ENCODE results near the gene PRSS57.

Gene PRSS57

DNA sequence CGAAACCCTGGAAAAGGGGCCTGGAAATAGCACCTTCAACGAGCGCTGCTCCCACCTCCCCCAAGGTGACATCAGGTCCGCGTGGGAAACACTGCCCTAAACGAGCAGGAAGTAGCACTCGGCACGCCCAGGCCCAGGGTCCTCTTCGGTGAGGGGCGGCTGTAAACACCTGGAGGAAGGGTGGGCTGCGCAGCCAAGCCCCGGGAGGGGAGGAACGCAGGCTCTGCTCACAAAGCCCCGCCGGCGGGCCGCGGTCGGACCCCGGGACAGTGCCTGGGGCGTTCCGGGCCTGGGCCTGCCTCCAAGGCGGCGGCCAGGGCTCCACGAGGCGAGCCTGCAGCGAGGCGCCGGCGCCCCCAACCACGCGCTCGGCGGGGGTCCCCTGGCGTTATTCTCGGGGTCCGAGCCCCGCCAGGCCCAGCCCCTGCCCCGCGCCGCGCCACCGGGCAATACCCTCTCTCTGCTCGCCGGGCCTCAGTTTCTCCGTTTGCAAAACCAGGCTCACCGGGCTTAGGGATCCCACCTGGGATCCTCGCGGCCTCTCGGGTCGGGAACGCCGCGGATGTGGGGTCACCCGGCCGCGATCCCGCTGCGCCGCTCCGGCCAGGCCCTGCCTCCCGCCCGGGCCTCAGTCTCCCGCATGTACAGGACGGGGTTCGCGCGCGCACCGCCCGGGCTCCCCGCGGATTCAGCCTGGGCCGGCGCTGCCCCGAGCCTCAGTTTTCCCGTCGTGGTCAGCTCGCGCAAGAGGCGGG, 32.9 kb downstream of the PRSS57 start:
- peaks cover 7% of the 10 kb centered on the region for H3K9me3 ChIP-seq (ENCODE audit: insufficient read depth, low read depth, low read length)
- peak overlapping the region; percentile 98 for H3K4me3 ChIP-seq (ENCODE audit: low read depth, low read length)
- H3K27ac ChIP-seq (ENCODE audit: low read depth, low read length) = peak overlapping the region; percentile 75
- H3K9ac ChIP-seq (ENCODE audit: low read length) = peak overlapping the region; percentile 99
- H4K12ac ChIP-seq (ENCODE audit: low read depth, low read length) = peak overlapping the region; percentile 91
- peak overlapping the region; percentile 88 for H4K8ac ChIP-seq (ENCODE audit: low read depth, low read length)
- H3K23ac ChIP-seq (ENCODE audit: low read length) = no peak overlapping the region
- peaks cover 14% of the 10 kb centered on the region for H3K79me1 ChIP-seq (ENCODE audit: low read length)
- H4K91ac ChIP-seq (ENCODE audit: low read depth, low read length) = peak overlapping the region; percentile 85
- peak overlapping the region; percentile 70 for H2BK5ac ChIP-seq (ENCODE audit: low read depth, low read length, poor library complexity)
- H2AK5ac ChIP-seq (ENCODE audit: low read length) = peak overlapping the region; percentile 91
- H3K79me2 ChIP-seq (ENCODE audit: control insufficient read depth, insufficient read depth, low read length, poor library complexity) = peaks cover 54% of the 10 kb centered on the region
- H3K4ac ChIP-seq (ENCODE audit: low read depth, low read length) = peak overlapping the region; percentile 99
- H3K18ac ChIP-seq (ENCODE audit: low read length) = peak overlapping the region; percentile 87
- peak overlapping the region; percentile 87 for H2BK120ac ChIP-seq (ENCODE audit: insufficient read depth, low read length, poor library complexity)
- peaks cover 21 to 29% of the 10 kb centered on the region in 2 experiments for H3K36me3 ChIP-seq (ENCODE audit: control insufficient read depth in 1 of 2, insufficient read depth in 2 of 2, low read length in 2 of 2)
- DNase-seq = peak in 1 of 2 donors; percentile 43
- no peak overlapping the region for H2BK12ac ChIP-seq (ENCODE audit: low read length)
- H2AFZ ChIP-seq (ENCODE audit: insufficient read depth, low read length, poor library complexity) = peak overlapping the region; percentile 73
- WGBS (ENCODE audit: extremely low coverage, insufficient coverage, insufficient read length) = no CpG with 5 or more reads among the region's 81 CpGs
- peak overlapping the region; percentile 85 for H3K4me2 ChIP-seq (ENCODE audit: low read length)
- peak overlapping the region; percentile 95 for H3K14ac ChIP-seq (ENCODE audit: low read length)
- no peaks in the 10 kb centered on the region for H3K27me3 ChIP-seq (ENCODE audit: insufficient read depth, low read length)
- peaks cover 11 to 18% of the 10 kb centered on the region in 2 experiments for H3K4me1 ChIP-seq (ENCODE audit: control insufficient read depth in 1 of 2, insufficient read depth in 2 of 2, low read length in 2 of 2)

DNA sequence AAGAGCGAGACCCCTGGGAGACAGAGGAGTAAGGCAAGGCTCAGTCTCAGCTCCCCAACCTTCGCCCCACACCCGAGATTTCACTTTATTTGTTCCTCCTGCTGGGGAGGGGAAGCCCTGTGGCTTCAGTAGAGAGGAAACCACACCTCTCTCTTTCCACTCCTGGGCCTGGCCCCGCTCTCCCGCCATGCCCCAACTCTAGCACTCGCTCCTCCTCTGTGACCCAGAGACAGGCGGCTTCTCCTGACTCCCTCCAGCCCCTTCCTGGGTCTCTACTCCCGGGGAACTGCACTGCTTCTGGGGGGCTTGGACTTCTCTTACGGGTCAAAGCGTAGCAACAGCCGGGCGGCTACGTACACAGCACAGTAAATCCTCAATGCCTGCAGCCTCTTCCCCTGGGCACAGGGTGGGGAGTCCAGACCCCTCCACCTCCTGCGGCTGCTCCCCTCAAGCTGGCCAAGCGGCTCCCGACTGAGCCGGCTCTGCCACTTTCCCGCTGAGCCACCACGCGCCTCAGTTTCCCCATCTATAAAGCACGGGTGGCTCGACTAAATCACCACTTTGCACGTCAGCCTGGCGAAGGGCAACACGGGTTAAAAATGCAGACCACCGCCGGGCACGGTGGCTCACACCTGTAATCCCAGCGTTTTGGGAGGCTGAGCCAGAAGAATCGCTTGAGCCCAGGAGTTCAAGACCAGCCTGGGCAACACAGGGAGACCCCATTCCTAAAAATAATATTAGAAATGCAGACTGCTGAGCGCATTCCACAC, 33.6 kb downstream of the PRSS57 start:
- Histone ChIP-seq H2BK12ac (ENCODE audit: low read length) (no peak overlapping the region), H3K4ac (ENCODE audit: low read depth, low read length) (peak overlapping the region; percentile 99), H2BK120ac (ENCODE audit: insufficient read depth, low read length, poor library complexity) (no peak overlapping the region), H2AK5ac (ENCODE audit: low read length) (no peak overlapping the region), H4K91ac (ENCODE audit: low read depth, low read length) (no peak overlapping the region), H3K27me3 (ENCODE audit: insufficient read depth, low read length) (no peaks in the 10 kb centered on the region), H3K27ac (ENCODE audit: low read depth, low read length) (no peak overlapping the region), H3K4me3 (ENCODE audit: low read depth, low read length) (peak overlapping the region; percentile 98), H3K14ac (ENCODE audit: low read length) (no peak overlapping the region), H2BK5ac (ENCODE audit: low read depth, low read length, poor library complexity) (no peak overlapping the region), H3K9ac (ENCODE audit: low read length) (peak overlapping the region; percentile 62), H4K12ac (ENCODE audit: low read depth, low read length) (no peak overlapping the region), H3K4me2 (ENCODE audit: low read length) (peak overlapping the region; percentile 85), H3K9me3 (ENCODE audit: insufficient read depth, low read depth, low read length) (peaks cover 3% of the 10 kb centered on the region), H3K36me3 (ENCODE audit: control insufficient read depth in 1 of 2, insufficient read depth in 2 of 2, low read length in 2 of 2) (peaks cover 27 to 37% of the 10 kb centered on the region in 2 experiments), H3K18ac (ENCODE audit: low read length) (no peak overlapping the region), H3K4me1 (ENCODE audit: control insufficient read depth in 1 of 2, insufficient read depth in 2 of 2, low read length in 2 of 2) (peaks cover 11 to 18% of the 10 kb centered on the region in 2 experiments), H4K8ac (ENCODE audit: low read depth, low read length) (no peak overlapping the region), H3K79me1 (ENCODE audit: low read length) (peaks cover 14% of the 10 kb centered on the region), H3K79me2 (ENCODE audit: control insufficient read depth, insufficient read depth, low read length, poor library complexity) (peaks cover 61% of the 10 kb centered on the region), H2AFZ (ENCODE audit: insufficient read depth, low read length, poor library complexity) (no peak overlapping the region), H3K23ac (ENCODE audit: low read length) (no peak overlapping the region)
- no CpG with 5 or more reads among the region's 31 CpGs for WGBS (ENCODE audit: extremely low coverage, insufficient coverage, insufficient read length)
- no peak for DNase-seq

- Histone ChIP-seq H3K27me3 (ENCODE audit: insufficient read depth, low read length) (no peaks in the 10 kb centered on the region), H3K79me2 (ENCODE audit: control insufficient read depth, insufficient read depth, low read length, poor library complexity) (peaks cover 63% of the 10 kb centered on the region), H3K4me2 (ENCODE audit: low read length) (peak overlapping the region; percentile 85)
These were observed 34.3 kb downstream of the PRSS57 start for GRCh38 chr19:660793-661426.

More at GRCh38 chr19:660793-661426, 34.3 kb downstream of the PRSS57 start:
- no peak overlapping the region for H3K4me3 ChIP-seq (ENCODE audit: low read depth, low read length)
- H2AK5ac ChIP-seq (ENCODE audit: low read length) = no peak overlapping the region
- H3K9me3 ChIP-seq (ENCODE audit: insufficient read depth, low read depth, low read length) = peaks cover 2% of the 10 kb centered on the region
- H2AFZ ChIP-seq (ENCODE audit: insufficient read depth, low read length, poor library complexity) = no peak overlapping the region
- H4K8ac ChIP-seq (ENCODE audit: low read depth, low read length) = no peak overlapping the region
- WGBS (ENCODE audit: extremely low coverage, insufficient coverage, insufficient read length) = no CpG with 5 or more reads among the region's 20 CpGs
- peaks cover 11 to 18% of the 10 kb centered on the region in 2 experiments for H3K4me1 ChIP-seq (ENCODE audit: control insufficient read depth in 1 of 2, insufficient read depth in 2 of 2, low read length in 2 of 2)
- H3K23ac ChIP-seq (ENCODE audit: low read length) = no peak overlapping the region
- H3K79me1 ChIP-seq (ENCODE audit: low read length) = peaks cover 14% of the 10 kb centered on the region
- H2BK12ac ChIP-seq (ENCODE audit: low read length) = no peak overlapping the region
- no peak overlapping the region for H4K12ac ChIP-seq (ENCODE audit: low read depth, low read length)
- H4K91ac ChIP-seq (ENCODE audit: low read depth, low read length) = no peak overlapping the region
- no peak overlapping the region for H2BK5ac ChIP-seq (ENCODE audit: low read depth, low read length, poor library complexity)
- no peak overlapping the region for H3K9ac ChIP-seq (ENCODE audit: low read length)
- peaks cover 27 to 39% of the 10 kb centered on the region in 2 experiments for H3K36me3 ChIP-seq (ENCODE audit: control insufficient read depth in 1 of 2, insufficient read depth in 2 of 2, low read length in 2 of 2)
- no peak overlapping the region for H3K27ac ChIP-seq (ENCODE audit: low read depth, low read length)
- no peak overlapping the region for H2BK120ac ChIP-seq (ENCODE audit: insufficient read depth, low read length, poor library complexity)
- H3K4ac ChIP-seq (ENCODE audit: low read depth, low read length) = peak overlapping the region; percentile 99
- H3K14ac ChIP-seq (ENCODE audit: low read length) = no peak overlapping the region
- peak in 1 of 2 donors; percentile 3 for DNase-seq
- H3K18ac ChIP-seq (ENCODE audit: low read length) = no peak overlapping the region
